ENCODE data around the gene TDRD9. TPM values are rescaled to one million over a fixed set of nuclear protein-coding genes. Genes with fewer than 3 reads are reported as not detected.

The TDRD9 gene
- total RNA-seq, 2 experiments from 2014 or later: 0.16 to 0.54 TPM

GRCh38 chr14:104096751-104097700 lies 168.8 kb downstream of the TDRD9 start:
- H3K27me3 Mint-ChIP-seq: no peaks in the 10 kb centered on the region
- no peak overlapping the region for H3K27ac Mint-ChIP-seq
- no peak overlapping the region for H3K4me3 Mint-ChIP-seq
- no peaks in the 10 kb centered on the region for H3K9me3 Mint-ChIP-seq
- peaks cover 2% of the 10 kb centered on the region for H3K4me1 Mint-ChIP-seq
- no peaks in the 10 kb centered on the region for H3K36me3 Mint-ChIP-seq
- no peak for DNase-seq

GRCh38 chr14:104098272-104099095 lies 170.2 kb downstream of the TDRD9 start:
- H3K36me3 Mint-ChIP-seq: no peaks in the 10 kb centered on the region
- H3K27me3 Mint-ChIP-seq: no peaks in the 10 kb centered on the region
- no peak overlapping the region for H3K27ac Mint-ChIP-seq
- DNase-seq: no peak
- H3K4me3 Mint-ChIP-seq: no peak overlapping the region
- H3K4me1 Mint-ChIP-seq: peaks cover 2% of the 10 kb centered on the region
- no peaks in the 10 kb centered on the region for H3K9me3 Mint-ChIP-seq

- Mint-ChIP-seq H3K27me3 (no peaks in the 10 kb centered on the region), H3K27ac (no peak overlapping the region), H3K4me3 (no peak overlapping the region), H3K4me1 (peaks cover 2% of the 10 kb centered on the region), H3K9me3 (no peaks in the 10 kb centered on the region), H3K36me3 (no peaks in the 10 kb centered on the region)
- no peak for DNase-seq
Measured at GRCh38 chr14:104099096-104100041, 171.1 kb downstream of the TDRD9 start.

GRCh38 chr14:104100171-104101085 lies 172.2 kb downstream of the TDRD9 start:
- H3K4me3 Mint-ChIP-seq: no peak overlapping the region
- H3K9me3 Mint-ChIP-seq: no peaks in the 10 kb centered on the region
- no peaks in the 10 kb centered on the region for H3K27me3 Mint-ChIP-seq
- no peaks in the 10 kb centered on the region for H3K4me1 Mint-ChIP-seq
- no peak for DNase-seq
- no peaks in the 10 kb centered on the region for H3K36me3 Mint-ChIP-seq
- H3K27ac Mint-ChIP-seq: no peak overlapping the region

- DNase-seq: no peak
- Mint-ChIP-seq H3K36me3 (no peaks in the 10 kb centered on the region), H3K9me3 (no peaks in the 10 kb centered on the region), H3K27me3 (no peaks in the 10 kb centered on the region), H3K27ac (no peak overlapping the region), H3K4me1 (no peaks in the 10 kb centered on the region), H3K4me3 (no peak overlapping the region)
Measured at GRCh38 chr14:104101086-104101621, 172.9 kb downstream of the TDRD9 start.

GRCh38 chr14:104101651-104102281 lies 173.5 kb downstream of the TDRD9 start:
- Mint-ChIP-seq H3K4me3 (no peak overlapping the region), H3K27ac (no peak overlapping the region), H3K9me3 (no peaks in the 10 kb centered on the region), H3K4me1 (no peaks in the 10 kb centered on the region), H3K27me3 (no peaks in the 10 kb centered on the region), H3K36me3 (no peaks in the 10 kb centered on the region)
- no peak for DNase-seq

Other genes starting within 250 kb of the TDRD9 start
- gene XRCC3, start 213.0 kb upstream of the TDRD9 start, total RNA-seq: 10 to 100 TPM; 57.8 to 65.0 TPM
- gene ZFYVE21, start 212.6 kb upstream of the TDRD9 start, total RNA-seq: 1 to 10 TPM; 8.0 to 8.9 TPM
- gene PPP1R13B, start 80.9 kb upstream of the TDRD9 start, total RNA-seq: 1 to 10 TPM; 8.5 to 9.8 TPM
- not detected for gene RD3L, start 14.1 kb downstream of the TDRD9 start, total RNA-seq
- not detected for gene ASPG, start 157.2 kb downstream of the TDRD9 start, total RNA-seq
- under 1 TPM; 0.89 to 0.94 TPM for gene KIF26A, start 210.1 kb downstream of the TDRD9 start, total RNA-seq